ENCODE data around the gene TAS2R50.
"Not testable (repeated sequence)": the region's sequence is repeated elsewhere in the genome, so short reads cannot be mapped to it uniquely, and the experiment has no call there.

TAS2R50 gene, protein sequence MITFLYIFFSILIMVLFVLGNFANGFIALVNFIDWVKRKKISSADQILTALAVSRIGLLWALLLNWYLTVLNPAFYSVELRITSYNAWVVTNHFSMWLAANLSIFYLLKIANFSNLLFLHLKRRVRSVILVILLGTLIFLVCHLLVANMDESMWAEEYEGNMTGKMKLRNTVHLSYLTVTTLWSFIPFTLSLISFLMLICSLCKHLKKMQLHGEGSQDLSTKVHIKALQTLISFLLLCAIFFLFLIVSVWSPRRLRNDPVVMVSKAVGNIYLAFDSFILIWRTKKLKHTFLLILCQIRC

DNA sequence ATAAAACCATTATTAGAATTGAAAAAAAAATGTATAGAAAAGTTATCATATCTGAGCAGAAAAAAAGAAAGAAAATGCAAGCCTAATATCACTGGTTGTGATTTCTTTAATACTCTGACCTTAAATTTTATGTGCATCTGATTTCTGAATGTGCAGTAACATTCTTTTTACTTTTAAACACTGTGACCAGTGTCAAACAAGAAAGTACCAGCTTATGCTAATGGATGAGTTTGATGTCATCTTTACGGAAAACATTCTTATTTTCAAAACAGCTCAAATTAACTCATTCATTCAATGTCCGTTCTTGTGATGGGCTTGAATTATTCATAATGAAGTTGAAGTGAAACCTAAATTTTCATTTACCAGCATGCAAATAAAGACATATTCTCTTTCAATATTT is at the start of gene TAS2R50:
Gene TAS2R50 (minus strand): TSS at position 101 of the 400 bp plus-strand sequence. CDS start 52 bp downstream, at position 49.
- no peak for DNase-seq

- DNase-seq, result not testable (repeated sequence)
Measured at GRCh38 chr12:11033959-11034358, 47.2 kb upstream of the TAS2R50 start.

GRCh38 chr12:11031307-11031706 is 44.6 kb upstream of the TAS2R50 start, which contains the start of gene TAS2R31:
TSS of gene TAS2R31 (minus strand) at chr12:11031407. CDS start at chr12:11031335, 72 bp downstream.
- DNase-seq, result no peak

GRCh38 chr12:11026118-11026517 is 39.4 kb upstream of the TAS2R50 start:
- no peak for DNase-seq

DNA sequence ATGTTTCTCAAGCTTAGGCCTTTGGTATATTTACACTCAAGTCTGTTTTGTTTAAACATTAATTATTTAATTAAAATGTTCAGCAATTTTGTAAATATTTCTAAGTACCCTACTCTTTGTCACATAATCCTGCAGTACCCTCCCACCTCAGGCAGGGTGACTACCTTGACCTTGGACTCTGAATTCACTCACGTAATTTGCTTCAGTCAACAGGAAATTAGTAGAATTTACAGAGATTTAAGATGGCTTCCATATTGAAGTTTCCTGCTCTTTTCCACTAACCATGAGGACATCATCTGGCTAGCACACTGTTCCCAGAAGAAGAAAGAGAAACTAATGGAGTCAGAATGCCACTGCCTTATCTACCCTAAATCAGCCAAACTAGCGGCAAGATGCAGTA is 36.7 kb upstream of the TAS2R50 start:
- DNase-seq, result no peak

DNA sequence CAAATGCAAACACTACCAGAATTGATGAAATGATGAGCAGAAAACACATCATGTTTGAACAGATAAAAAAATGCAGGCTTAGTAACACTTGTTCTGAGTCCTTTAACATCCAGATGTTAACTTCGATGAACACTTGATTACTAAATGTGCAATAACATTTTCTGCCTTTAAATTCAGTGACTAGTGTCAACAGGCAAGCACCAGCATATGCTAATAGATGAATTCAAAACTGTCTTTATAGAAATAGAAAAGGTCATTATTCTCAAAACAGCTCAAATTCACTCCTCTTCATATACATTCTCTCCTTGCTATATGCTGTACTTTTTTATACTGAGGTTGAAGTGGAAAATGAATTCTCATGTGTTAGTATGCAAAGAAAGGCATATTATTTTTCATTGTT is 35.8 kb upstream of the TAS2R50 start, which contains the start of gene TAS2R19:
Gene TAS2R19 (minus strand): TSS at position 101 of the 400 bp plus-strand sequence. CDS start 49 bp downstream, at position 52.
- no peak for DNase-seq

DNA sequence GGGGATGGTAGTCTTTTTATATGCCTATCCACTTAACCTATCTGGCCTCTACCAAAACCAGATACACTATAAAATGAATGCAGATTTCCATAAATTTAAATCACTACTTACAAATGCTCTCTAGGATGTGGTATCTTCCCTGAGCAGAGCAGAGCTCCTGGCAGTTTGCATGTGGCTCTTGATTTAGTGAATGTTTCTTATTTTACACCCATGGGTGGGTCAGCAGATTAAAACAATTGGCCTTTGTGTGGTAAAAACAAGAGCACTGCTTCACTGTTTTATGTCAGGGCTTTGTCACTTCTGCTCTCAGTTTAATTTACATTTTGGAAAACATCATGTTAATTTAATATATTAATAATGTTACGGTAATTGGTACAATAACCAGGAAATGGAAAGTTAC is 30.2 kb upstream of the TAS2R50 start:
- DNase-seq, result no peak

- no peak for DNase-seq
Measured at GRCh38 chr12:11015775-11016430, 29.2 kb upstream of the TAS2R50 start.

- DNase-seq, result no peak
Measured at GRCh38 chr12:11014234-11014633, 27.5 kb upstream of the TAS2R50 start.

GRCh38 chr12:11007608-11008007 is 20.9 kb upstream of the TAS2R50 start:
- no peak for DNase-seq

DNA sequence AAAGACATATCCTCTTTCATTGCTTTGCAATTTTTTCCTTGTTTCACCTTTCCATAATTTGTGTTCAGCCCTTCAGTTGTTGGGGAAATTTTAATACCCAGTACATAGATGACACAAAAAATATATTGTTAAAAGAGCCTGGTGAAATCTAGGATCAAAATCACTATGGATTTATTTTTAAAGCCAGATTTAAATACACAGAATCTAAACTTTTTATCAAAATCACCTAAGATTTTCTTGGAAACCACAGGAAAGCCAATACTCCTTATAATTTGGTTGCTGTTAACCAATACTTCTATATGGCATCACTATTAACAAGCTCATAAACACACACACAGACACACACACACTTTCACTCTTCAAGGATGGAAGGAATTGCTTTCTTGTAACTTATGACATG is 11.5 kb upstream of the TAS2R50 start, which contains the start of gene TAS2R20:
Gene TAS2R20 (minus strand): TSS at position 101 of the 400 bp plus-strand sequence. CDS start 429 bp downstream, outside the sequence.
- no peak for DNase-seq

DNA sequence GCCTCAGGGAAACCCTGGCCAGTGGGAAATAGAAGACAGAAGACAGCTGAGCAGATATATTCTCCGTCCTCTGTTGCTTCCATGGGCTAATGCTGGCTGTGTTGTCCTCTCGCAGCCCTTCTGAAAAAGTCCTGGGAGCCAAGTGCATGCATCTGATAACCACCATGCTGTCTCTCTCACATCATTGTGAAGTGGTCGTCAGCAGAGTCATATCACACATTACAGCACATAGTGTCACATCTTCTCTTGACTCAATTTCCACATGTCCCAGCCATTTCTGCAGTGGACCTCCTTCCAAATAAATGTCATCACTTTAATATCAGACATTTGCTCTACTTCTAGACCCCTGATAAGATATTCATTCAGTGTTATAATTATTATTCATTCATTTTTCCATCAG is 7.6 kb upstream of the TAS2R50 start:
- no peak for DNase-seq

DNA sequence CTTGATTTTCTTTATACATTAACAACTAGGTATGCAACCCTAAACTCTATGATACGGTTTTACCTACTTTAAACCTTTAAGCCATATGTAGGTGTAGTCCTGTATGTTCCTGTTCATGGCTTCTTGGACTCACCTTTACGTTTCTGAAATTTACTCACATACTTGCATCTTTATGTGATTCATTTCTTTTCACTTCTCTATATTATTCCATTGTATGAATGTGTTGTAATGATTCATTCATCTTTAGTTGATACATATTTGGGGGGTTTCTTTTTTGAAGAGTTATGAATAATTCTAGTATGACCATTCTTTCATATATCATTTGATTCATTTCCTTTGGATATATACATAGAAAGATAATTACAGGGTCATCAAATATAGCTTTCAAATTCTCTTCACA is 2.4 kb upstream of the TAS2R50 start:
- DNase-seq, result no peak

- DNase-seq, result no peak
Measured at GRCh38 chr12:10982244-10982643, 4.5 kb downstream of the TAS2R50 start.

- DNase-seq, result no peak
Measured at GRCh38 chr12:10974965-10975364, 11.7 kb downstream of the TAS2R50 start.

DNA sequence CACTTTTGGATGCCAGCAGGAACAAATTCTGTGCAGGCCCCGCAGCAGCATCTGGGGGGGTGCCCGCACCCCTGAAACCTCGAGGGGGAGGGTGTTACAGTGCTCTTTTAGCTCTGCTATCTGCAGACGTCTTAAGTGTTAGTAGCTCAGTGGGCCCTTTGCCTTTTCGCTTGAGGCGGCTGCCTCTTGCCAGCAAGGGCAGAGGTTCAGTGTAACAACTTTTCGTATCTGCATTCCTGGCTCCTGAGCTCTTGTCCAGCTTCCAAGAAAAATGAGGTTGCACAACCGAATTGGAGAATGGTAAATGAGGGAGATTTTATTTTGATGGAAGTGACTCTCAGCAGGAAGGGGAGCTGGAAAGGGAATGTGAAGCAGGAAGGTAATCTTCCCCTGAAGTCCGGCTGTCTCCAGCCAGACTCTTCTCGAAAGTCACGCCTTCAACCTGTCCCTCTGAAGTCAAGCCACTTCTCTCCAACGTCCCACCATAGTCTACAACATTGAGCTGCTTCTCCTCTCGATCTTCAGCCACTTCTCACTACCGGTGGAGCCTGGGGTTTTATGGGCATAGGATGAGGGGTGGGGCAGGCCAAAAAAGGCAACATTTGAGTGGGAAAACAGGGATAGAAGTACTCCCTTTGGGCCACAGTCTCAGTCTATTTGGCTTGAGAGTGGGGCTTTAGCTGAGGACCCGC is 17.8 kb downstream of the TAS2R50 start:
- DNase-seq, result no peak

DNA sequence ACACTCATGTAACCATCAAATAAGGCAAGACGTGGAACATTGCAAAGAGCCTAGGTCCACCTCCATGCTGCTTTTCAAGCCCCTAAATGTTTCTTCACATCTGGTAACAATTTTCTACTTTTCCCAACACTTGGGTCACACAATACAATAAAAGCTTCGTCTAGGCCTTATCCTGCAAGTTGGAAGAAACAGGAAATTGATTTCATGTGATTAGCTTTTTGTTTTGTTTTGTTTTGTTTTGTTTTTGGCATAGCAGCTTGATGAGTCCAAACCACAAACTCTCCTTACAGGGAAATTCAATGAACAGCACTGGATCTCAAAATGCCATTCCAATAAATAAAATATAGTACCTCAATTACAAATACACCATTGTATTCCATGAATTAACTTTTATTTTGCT is 19.3 kb downstream of the TAS2R50 start:
- no peak for DNase-seq

DNA sequence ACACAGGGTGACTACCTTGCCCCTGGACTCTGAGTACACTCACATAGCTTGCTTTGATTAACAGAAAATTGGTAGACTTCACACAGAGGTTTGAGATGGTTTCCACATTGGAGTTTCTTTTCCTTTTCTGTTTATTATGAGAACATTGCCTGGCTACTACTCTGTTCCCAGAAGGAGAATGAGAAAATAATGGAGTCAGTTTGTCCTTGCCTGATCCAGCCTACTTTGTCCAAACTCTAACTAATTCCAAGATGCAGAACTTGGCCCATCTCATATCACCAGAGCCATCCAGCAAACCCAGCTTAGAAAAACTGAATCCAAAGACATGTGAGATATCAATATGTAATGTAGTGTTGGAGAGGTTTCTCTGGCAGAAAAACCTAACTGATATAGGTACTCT is 20.4 kb downstream of the TAS2R50 start:
- no peak for DNase-seq

- no peak for DNase-seq
Measured at GRCh38 chr12:10965476-10965875, 21.2 kb downstream of the TAS2R50 start.

GRCh38 chr12:10960211-10960610 is 26.5 kb downstream of the TAS2R50 start:
- no peak for DNase-seq

- no peak for DNase-seq
Measured at GRCh38 chr12:10959804-10960203, 26.9 kb downstream of the TAS2R50 start.

DNA sequence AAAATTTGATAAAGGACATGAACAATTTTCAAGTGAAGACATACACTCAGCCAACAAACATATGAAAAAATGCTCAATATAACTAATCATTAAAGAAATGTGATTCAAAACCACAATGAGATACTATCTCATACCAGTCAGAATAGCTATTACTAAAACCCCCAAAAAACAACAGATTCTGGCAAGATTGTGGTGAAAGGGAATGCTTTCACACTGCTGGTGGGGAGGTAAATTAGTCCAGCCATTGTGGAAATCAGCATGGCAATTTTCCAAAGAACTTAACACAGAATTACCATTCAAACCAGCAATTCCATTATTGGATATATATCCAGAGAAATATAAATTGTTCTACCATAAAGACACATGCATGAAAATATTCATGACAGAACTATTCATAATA is 29.0 kb downstream of the TAS2R50 start:
- DNase-seq, result no peak

GRCh38 chr12:10956085-10956484 is 30.6 kb downstream of the TAS2R50 start:
- DNase-seq, result no peak

GRCh38 chr12:10952645-10953044 is 34.1 kb downstream of the TAS2R50 start:
- no peak for DNase-seq
